SU-DHL-6 (cell line): Measurements from ENCODE around the gene SLC6A13.

Experiments used
- CTCF ChIP-seq: fragments of 200-600 bp; sonication (generic); IDR thresholded peaks from one replicate; pipeline ENCODE4 v1.5.1; 2017; ENCODE audit warnings: antibody characterized with exemption, mild to moderate bottlenecking, low read length, moderate library complexity; ENCODE audit not compliant: insufficient read depth, poor library complexity, severe bottlenecking
- EZH2phosphoT487 ChIP-seq: fragments of 200-600 bp; sonication (generic), shearing (Covaris generic); conservative IDR thresholded peaks from 2 replicates; pipeline ENCODE4 v1.6.1; 2018; ENCODE audit warnings: mild to moderate bottlenecking, antibody characterized with exemption, low read length, moderate library complexity, mixed read lengths

GRCh38 chr12:263574-263973, 938 bp upstream of the SLC6A13 start:
- TF ChIP-seq CTCF (no peak), EZH2phosphoT487 (no peak)
